Measurements from ENCODE around the gene RAD51B. TPM values are rescaled to one million over a fixed set of nuclear protein-coding genes. Genes with fewer than 3 reads are reported as not detected.

RAD51B gene
- total RNA-seq, 1 experiment from 2014 or later = 23.3 TPM

- H3K27me3 ChIP-seq (replicated peaks; ENCODE audit: insufficient read depth, low read depth, low read length, poor library complexity) = no peaks in the 10 kb centered on the region
- TF ChIP-seq EZH2 (IDR thresholded peaks at IDR 0.05; ENCODE audit: borderline replicate concordance, low read depth, low read length, poor library complexity, severe bottlenecking) = no peak
- 0 out of 2 replicates have a peak, but pooled peaks have one; percentile 13 for TF ChIP-seq CTCF (conservative IDR thresholded peaks at IDR 0.05; ENCODE audit: low read depth, low read length)
- peaks cover 8% of the 10 kb centered on the region for H3K4me1 ChIP-seq (ENCODE audit: insufficient read depth, low read length, poor library complexity, severe bottlenecking)
- intact Hi-C loops (cut with micrococcal nuclease; ENCODE audit: unreplicated experiment) = no loop called here
- no TSS peak for BruUV-seq (replicated peaks)
- ChIA-PET POLR2A (ENCODE audit: low non-redundant PET) (no interaction called here), CTCF (no interaction called here)
- no peak overlapping the region for H3K4me3 ChIP-seq (ENCODE audit: low read depth, low read length, poor library complexity, severe bottlenecking)
- no peak overlapping the region for H3K27ac ChIP-seq (ENCODE audit: low read depth, low read length, poor library complexity, severe bottlenecking)
- H3K36me3 ChIP-seq (ENCODE audit: insufficient read depth, low read length, poor library complexity, severe bottlenecking) = no peaks in the 10 kb centered on the region
- no peak for DNase-seq (ENCODE audit: low spot score)
- peaks cover 3% of the 10 kb centered on the region for H3K9me3 ChIP-seq (ENCODE audit: low read depth, low read length, poor library complexity, severe bottlenecking)
Observed at GRCh38 chr14:68714991-68715924, 895.7 kb downstream of the RAD51B start.

GRCh38 chr14:68716698-68717097 lies 897.1 kb downstream of the RAD51B start:
- ChIA-PET CTCF (interaction anchor here (0.7 kb wide), 1 partner anchor 61 kb away, joined by 3 read pairs; no protein-coding TSS in a partner anchor), POLR2A (ENCODE audit: low non-redundant PET) (no interaction called here)
- no peak overlapping the region for H3K27ac ChIP-seq (ENCODE audit: low read depth, low read length, poor library complexity, severe bottlenecking)
- H3K4me3 ChIP-seq (ENCODE audit: low read depth, low read length, poor library complexity, severe bottlenecking) = no peak overlapping the region
- no TSS peak for BruUV-seq (replicated peaks)
- H3K9me3 ChIP-seq (ENCODE audit: low read depth, low read length, poor library complexity, severe bottlenecking) = peaks cover 3% of the 10 kb centered on the region
- no peaks in the 10 kb centered on the region for H3K27me3 ChIP-seq (replicated peaks; ENCODE audit: insufficient read depth, low read depth, low read length, poor library complexity)
- TF ChIP-seq EZH2 (IDR thresholded peaks at IDR 0.05; ENCODE audit: borderline replicate concordance, low read depth, low read length, poor library complexity, severe bottlenecking) (no peak), CTCF (conservative IDR thresholded peaks at IDR 0.05; ENCODE audit: low read depth, low read length) (no peak)
- peaks cover 8% of the 10 kb centered on the region for H3K4me1 ChIP-seq (ENCODE audit: insufficient read depth, low read length, poor library complexity, severe bottlenecking)
- no peak for DNase-seq (ENCODE audit: low spot score)
- intact Hi-C loops (cut with micrococcal nuclease; ENCODE audit: unreplicated experiment) = no loop called here
- H3K36me3 ChIP-seq (ENCODE audit: insufficient read depth, low read length, poor library complexity, severe bottlenecking) = no peaks in the 10 kb centered on the region

- no peak overlapping the region for H3K4me3 ChIP-seq (ENCODE audit: low read depth, low read length, poor library complexity, severe bottlenecking)
- intact Hi-C loops (cut with micrococcal nuclease; ENCODE audit: unreplicated experiment) = no loop called here
- H3K4me1 ChIP-seq (ENCODE audit: insufficient read depth, low read length, poor library complexity, severe bottlenecking) = no peaks in the 10 kb centered on the region
- no peak overlapping the region for H3K27ac ChIP-seq (ENCODE audit: low read depth, low read length, poor library complexity, severe bottlenecking)
- DNase-seq (ENCODE audit: low spot score) = no peak
- no peaks in the 10 kb centered on the region for H3K27me3 ChIP-seq (replicated peaks; ENCODE audit: insufficient read depth, low read depth, low read length, poor library complexity)
- BruUV-seq (replicated peaks) = no TSS peak
- H3K36me3 ChIP-seq (ENCODE audit: insufficient read depth, low read length, poor library complexity, severe bottlenecking) = no peaks in the 10 kb centered on the region
- ChIA-PET POLR2A (ENCODE audit: low non-redundant PET) (no interaction called here), CTCF (no interaction called here)
- TF ChIP-seq CTCF (conservative IDR thresholded peaks at IDR 0.05; ENCODE audit: low read depth, low read length) (peak; percentile 41), EZH2 (IDR thresholded peaks at IDR 0.05; ENCODE audit: borderline replicate concordance, low read depth, low read length, poor library complexity, severe bottlenecking) (no peak)
- peaks cover 3% of the 10 kb centered on the region for H3K9me3 ChIP-seq (ENCODE audit: low read depth, low read length, poor library complexity, severe bottlenecking)
Observed at GRCh38 chr14:68718023-68718990, 898.7 kb downstream of the RAD51B start.

Data from A673 (cell line).